ENCODE measurements around the gene ARPC1A.
"Not testable (repeated sequence)": the region's sequence is repeated elsewhere in the genome, so short reads cannot be mapped to it uniquely, and the experiment has no call there.

The ARPC1A gene

DNA sequence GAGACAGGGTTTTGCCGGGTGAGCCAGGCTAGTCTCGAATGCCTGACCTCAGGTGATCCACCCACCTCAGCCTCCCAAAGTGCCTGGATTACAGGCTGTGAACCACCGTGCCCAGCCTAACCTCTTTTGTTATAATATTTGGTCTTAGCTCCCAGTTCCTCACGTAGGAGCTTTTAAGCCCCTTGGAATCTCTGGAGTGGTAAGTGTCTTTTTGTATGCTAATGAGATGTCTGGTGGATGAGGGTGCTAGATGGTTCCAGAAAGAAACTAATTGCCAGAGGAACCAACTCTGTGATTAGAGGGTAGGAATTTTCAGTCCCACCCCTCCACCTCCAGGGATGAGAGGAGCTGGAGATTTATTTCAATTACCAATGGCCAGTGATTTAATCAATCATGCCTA is 5.3 kb upstream of the ARPC1A start:
- no peak for DNase-seq (ENCODE audit: low read depth, low spot score)

DNA sequence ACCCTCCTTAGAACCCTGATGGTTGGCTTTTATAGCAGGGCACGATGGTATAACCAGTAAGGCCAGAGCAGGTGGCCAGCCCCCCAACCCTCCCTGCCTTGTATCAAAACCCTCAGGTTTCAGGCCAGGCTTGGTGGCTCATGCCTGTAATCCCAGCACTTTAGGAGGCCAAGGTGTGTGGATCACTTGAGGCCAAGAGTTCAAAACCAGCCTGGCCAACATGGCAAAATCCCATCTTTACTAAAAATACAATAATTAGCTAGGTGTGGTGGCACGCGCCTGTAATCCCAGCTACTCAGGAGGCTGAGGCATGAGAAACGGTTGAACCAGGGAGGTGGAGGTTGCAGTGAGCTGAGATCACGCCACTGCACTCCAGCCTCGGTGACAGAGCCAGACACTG is 3.0 kb upstream of the ARPC1A start:
- DNase-seq (ENCODE audit: low read depth, low spot score), result not testable (repeated sequence)

DNA sequence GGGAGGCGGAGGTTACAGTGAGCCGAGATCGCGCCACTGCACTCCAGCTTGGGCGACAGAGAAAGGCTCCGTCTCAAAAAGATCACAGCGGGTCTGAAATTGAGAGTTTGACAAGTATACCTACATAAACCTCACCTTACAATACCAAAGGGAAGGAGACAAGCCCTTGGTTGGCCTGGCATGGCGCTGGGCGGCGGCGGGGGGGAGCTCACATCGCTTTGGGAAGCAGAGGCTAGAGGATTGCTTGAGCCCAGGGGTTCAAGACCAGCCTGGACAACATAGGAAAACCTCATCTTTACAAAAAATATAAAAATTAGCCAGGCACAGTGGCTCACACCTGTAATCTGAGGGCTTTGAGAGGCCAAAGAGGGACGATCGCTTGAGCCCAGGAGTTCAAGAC is 1.1 kb upstream of the ARPC1A start:
- no peak for DNase-seq (ENCODE audit: low read depth, low spot score)

DNA sequence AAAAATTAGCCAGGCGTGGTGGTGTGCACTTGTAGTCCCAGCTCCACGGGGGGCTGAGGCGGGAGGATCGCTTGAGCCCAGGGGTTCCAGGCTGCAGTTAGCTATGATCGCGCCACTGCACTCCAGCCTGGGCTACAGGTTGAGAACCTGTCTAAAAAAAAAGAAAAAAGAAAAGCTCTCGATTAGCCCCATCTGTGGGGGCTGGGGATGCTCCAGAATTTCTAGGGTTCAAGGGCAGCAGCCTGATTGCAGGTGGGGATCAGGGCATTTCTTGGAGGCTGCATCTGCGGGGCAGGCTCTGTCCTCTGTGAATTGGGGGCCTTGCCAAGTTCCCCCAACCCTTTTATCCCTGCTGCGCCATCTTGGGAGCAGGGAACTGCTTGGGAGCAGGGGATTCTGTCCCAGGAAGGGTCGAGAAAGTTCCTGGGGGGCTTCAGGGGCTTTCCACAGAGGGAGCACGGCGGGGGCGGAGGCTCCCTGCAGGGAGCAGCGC is 651 bp upstream of the ARPC1A start:
- no peak for DNase-seq (ENCODE audit: low read depth, low spot score)

DNA sequence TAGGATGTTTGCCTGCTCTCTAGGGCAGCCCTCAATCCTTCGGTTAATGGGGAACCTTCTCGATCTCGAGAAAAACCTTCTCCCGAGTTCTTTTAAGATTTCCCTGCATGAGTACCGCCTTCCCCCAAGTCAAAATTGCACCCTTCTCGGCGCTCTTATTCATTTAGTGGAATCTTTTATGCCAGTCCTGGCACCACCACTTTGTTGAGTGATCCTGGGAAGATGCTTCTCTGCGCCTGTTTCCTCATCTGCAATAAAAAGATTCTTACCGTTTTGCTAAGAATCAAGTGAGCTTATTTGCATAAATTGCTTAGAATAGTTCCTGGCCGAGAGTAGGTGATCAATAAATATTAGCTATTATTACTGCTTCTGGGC is 697 bp downstream of the ARPC1A start:
- no peak for DNase-seq (ENCODE audit: low read depth, low spot score)

DNA sequence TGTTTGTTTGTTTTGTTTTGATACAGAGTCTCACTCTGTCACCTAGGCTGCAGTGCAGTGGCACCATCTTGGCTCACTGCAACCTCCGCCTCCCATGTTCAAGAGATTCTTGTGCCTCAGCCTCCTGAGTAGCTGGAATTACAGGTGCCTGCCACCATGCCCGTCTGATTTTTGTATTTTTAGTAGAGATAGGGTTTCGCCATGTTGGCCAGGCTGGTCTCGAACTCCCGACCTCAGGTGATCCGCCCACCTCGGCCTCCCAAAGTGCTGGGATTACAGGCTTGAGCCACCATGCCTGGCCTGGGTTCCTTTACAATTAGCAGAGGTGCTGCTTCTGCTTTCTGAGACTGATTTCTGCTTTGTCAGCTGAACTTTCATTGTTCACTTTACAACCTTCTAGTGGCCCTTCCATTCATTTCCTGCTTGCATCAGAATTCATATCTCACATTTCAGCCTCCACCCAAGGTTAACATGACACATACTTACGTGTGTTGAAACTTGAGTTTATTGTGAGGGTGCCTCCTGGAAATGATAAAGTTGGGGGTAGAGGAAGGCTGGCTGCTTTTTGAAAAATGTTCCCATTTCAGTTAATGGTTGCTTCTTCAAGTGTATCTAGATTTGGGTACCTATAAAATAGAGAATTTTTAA is 4.7 kb downstream of the ARPC1A start:
- peak; percentile 15 for DNase-seq (ENCODE audit: low read depth, low spot score)

DNA sequence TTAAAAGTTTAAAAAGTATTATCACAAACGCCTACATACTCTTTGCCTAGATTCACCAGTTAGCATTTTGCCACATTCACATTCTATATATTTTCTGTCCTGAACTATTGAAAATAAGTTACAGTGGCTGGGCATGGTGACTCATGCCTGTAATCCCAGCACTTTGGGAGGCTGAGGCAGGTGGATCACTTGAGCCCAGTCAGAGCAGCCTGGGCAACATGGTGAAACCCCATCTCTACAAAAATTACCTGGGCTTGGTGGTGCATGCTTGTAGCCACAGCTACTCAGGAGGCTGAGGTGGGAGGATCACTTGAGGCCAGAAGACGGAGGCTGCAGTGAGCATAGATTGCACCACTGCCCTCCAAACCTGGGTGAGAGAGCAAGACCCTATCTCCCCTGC is 5.3 kb downstream of the ARPC1A start:
- DNase-seq (ENCODE audit: low read depth, low spot score), result no peak

DNA sequence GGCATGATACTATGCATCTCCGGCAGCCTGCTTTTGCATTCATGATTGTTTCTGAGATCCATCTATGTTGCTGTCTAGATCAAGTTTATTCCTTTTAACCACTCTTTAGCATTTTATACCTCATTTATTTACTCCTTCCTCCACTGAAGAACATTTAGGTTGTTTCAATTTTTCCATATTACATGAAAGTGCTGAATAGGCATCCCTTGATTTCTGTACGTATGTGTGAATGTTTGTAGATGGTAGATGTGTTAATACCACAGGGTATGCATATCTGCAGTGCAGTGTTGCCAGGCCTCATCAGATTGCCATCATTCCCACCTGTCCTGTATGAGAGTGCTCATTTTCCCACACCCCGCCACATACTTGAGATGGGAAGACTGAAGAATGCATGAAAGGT is 13.9 kb downstream of the ARPC1A start:
- no peak for DNase-seq (ENCODE audit: low read depth, low spot score)

DNA sequence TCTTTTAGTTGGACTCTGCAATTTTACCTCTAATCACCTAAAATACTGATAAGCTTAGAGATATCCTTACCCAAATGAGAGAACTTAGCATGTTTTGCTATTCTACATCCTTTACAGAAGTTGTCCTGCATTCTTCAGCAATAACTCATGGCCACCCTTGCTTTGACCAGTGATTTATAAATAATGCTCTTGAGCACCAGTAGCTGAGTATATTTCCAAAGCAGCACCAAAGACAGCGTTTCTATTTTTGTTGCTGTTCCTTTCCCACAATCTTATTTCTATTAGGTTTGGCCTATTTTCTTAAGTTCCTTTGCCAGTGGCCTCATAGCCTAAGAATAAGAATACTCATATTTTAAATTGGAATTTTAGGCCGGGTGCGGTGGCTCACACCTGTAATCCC is 15.0 kb downstream of the ARPC1A start:
- no peak for DNase-seq (ENCODE audit: low read depth, low spot score)

DNA sequence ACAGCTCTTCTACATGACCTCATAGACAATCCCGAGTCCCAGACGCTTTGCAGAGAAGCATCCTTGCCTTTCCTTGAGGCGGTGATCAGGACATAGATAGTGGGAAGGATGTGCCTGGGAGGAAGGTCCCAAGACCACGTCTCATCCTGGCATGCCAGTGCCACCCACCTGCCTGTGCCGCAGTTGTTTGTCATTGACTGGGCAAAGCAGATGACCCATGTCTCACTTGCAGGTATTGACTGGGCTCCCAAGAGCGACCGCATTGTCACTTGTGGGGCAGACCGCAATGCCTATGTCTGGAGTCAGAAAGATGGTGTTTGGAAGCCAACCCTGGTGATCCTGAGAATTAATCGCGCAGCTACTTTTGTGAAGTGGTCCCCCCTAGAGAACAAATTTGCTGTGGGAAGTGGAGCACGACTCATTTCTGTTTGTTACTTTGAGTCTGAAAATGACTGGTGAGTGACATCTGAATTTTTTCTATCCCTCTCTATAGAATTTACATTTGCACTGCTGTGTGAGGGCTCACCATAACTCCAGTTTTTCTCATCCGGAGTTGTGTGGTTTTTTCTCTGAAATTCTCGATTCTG is 18.5 kb downstream of the ARPC1A start:
- DNase-seq (ENCODE audit: low read depth, low spot score), result no peak

DNA sequence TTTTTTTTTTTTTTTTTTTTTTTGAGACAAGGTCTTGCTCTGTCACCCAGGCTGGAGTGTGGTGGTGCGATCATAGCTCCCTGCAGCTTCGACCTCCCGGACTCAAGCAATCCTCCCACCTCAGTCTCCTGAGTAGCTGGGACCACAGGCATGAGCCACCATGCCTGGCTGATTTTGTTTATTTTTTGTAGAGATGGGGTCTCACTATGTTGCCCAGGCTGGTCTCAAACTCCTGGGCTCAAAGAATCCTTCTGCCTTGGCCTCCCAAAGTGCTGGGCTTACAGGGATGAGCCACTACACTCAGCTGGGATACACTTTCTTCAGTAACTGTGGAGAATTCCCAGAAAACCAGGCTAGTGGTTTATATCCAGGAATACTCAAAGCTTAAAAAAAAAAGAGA is 24.9 kb downstream of the ARPC1A start:
- DNase-seq (ENCODE audit: low read depth, low spot score), result not testable (repeated sequence)

DNA sequence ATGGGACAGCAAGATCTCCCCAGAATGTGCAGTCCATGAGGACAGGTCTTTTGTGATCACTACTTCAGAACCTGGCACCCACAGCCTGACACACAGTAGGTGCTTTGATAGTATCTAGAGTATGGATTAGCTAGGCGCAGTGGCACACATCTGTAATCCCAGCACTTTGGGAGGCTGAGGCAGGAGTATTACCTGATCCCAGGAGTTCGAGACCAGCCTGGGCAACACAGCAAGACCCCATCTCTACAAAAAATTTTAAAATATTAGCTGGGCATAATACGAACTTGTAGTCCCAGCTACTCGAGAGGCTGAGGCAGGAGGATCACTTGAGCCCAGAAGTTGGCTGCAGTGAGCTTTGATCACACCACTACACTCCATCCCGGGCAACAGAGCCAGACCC is 26.5 kb downstream of the ARPC1A start:
- no peak for DNase-seq (ENCODE audit: low read depth, low spot score)

DNA sequence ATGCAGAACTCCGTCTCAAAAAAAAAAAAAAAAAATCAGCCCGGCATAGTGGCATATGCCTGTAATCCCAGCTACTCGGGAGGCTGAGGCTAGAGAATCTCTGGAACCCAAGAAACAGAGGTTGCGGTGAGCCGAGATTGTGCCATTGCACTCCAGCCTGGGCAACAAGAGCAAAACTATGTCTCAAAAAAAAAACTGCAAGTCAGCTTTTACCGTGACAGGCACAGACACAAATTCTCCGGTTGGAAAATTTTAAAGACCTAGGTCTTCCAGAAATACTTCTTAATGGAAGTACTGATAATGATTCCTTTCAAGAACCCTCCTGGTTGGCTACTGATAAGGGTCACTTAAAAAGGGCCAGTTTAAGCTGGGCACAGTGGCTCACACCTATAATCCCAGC is 29.4 kb downstream of the ARPC1A start:
- no peak for DNase-seq (ENCODE audit: low read depth, low spot score)

DNA sequence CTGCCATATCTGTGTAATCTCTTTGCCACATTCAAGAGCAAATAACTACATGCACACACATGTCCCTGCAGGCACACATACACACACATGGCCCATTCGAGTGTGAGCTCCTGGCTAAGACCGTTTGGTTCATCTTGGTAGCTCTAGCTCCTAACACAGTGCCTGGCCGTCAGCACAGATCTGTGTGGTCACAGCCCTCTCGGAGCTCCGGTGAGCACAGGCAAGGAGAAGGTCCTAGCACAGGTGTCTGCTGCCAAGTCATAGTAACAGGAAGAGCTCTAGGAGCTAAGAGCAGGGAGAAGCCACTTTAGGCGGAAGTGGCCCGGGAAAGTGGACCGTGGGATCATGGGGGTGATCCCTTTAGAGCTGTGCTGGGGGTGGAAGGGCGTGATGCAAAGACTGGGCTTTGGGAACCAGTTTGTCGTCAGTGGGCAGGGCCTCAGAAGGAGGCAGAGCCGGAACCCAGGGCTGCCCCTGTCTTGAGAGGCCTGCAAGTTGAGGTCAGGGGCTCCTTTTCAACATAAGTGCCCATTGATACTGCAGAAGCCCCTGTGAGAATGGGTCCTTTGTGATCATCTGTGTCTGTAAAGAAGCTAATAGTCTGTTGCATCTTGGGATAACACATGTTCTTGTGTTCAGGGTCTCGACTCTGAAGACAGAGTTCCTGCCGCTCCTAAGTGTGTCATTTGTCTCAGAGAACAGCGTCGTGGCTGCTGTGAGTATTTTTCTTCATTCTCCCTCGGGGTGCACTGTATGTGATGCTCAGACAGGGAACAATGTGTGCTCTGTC is 32.2 kb downstream of the ARPC1A start:
- DNase-seq (ENCODE audit: low read depth, low spot score), result no peak

DNA sequence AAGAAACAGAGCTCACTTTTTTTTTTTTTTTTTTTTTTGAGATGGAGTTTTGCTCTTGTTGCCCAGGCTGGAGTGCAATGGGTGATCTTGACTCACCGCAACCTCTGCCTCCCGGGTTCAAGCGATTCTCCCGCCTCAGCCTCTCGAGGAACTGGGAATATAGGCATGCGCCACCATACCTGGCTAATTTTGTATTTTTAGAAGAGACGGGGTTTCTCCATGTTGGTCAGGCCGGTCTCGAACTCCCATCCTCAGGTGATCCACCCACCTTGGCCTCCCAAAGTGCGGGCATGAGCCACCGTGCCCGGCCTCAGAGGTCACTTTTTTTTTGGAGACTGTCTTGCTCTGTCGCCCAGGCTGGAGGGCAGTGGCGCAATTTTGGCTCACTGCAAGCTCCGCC is 32.8 kb downstream of the ARPC1A start:
- DNase-seq (ENCODE audit: low read depth, low spot score), result not testable (repeated sequence)

DNA sequence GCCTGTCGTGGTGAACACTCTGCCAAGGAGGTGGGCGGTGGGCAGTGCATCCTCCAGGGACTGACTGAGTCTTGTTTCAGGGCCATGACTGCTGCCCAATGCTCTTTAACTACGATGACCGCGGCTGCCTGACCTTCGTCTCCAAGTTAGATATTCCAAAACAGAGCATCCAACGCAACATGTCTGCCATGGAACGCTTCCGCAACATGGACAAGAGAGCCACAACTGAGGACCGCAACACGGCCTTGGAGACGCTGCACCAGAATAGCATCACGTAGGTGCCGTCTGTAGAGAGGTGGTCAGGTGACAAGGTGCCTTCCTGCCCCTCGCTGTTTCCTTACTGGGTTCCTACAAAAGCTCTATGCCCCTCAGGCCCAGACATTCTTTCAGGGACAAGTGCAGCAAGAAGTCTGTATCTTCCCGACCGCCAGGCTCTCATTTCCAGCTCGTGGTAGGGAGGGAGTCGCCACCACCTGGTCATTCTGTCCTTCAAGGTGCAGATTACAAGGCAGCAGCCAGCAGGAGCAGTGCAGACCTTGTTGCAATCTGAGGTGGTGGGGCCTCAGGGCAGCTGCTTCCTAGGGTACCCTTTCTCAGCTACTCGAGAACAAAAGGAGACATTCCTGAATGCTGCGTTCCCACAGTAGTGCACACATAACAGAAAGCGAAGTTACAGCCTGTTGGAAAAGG is 33.9 kb downstream of the ARPC1A start:
- no peak for DNase-seq (ENCODE audit: low read depth, low spot score)

DNA sequence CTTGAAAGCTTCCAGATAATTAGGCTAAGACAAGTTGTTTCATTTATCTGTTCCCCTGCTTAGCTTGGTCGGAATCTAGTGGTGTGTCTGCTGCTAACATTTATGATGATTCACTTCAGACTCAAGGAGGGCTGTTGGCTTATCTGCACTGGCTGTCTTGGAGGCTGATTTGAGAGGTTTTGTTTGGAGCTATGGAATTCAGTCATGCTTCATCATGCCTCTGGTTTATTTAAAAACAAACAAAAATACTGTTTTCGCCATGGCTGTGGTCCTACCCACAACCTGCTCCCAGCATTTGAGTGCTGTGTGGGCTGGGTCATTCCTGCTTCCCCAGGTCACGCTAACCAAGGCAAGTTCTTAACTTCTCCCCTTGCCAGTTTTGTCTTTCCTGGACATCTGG is 37.1 kb downstream of the ARPC1A start:
- no peak for DNase-seq (ENCODE audit: low read depth, low spot score)

DNA sequence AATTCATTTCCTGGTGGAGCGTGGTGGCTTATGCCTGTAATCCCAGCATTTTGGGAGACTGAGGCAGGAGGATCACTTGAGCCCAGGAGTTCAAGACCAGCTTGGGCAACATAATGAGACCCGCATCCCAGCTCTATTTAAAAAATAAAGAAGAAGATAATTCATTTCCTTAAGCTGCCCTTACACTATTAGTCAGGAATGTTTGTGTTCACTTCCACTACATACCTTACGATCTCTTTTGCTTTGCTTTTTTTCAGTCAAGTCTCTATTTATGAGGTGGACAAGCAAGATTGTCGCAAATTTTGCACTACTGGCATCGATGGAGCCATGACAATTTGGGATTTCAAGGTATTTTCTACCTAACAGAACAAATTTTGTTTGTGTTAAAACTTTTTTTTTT is 37.6 kb downstream of the ARPC1A start:
- DNase-seq (ENCODE audit: low read depth, low spot score), result no peak

DNA sequence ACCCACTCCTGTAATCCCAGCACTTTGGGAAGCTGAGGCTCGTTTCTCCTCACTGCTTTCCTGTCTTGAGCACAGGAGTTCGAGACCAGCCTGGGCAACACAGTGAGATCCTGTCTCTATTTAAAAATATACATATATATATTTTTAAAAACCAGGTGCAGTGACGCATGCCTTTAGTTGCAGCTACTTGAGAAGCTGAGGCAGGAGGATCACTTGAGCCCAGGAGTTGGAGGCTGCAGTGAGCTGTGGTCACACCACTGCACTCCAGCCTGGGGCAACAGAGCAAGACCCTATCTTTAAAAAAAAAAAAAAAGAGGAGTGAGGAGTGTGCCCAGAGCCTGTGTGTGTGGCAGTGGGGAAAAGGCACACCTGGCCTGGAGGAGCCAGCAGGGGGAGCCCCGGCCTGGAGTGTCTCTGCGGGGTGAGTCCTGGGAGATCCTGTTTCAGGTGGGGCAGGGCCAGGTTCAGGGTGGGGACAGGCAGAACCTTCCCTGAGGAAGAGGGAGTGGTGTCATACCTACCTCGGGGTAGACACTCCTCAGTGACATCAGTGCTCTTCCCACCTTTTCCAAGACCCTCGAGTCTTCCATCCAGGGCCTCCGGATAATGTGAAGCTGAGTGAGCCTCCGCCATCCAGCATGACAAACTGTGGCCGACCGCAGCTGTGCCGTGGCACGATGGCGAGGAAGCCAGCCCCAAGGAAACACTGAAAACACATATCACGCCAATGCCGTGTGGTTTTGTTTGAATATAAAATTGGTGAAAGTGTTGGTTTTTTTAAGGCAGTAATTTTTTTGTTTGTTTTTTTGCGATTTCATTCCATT is 39.8 kb downstream of the ARPC1A start:
- DNase-seq (ENCODE audit: low read depth, low spot score), result no peak

DNA sequence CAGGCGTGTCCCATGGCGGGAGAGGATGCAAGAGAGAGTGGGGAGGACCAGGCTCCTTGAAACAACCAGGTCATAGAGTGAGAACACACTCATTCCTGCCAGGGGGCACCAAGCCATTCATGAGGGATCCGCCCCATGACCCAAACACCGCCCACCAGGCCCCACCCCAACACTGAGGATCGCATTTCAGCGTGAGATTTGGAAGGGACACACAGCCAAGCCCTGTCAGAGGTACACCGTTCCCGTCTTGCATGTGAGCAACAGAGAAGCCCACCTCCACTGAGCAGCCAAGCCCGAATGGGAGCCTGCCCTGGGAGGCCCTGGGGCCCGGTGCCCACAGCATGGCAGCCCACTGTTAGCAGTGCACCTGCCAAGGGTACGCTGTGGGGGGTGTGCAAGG is 40.9 kb downstream of the ARPC1A start:
- no peak for DNase-seq (ENCODE audit: low read depth, low spot score)

DNA sequence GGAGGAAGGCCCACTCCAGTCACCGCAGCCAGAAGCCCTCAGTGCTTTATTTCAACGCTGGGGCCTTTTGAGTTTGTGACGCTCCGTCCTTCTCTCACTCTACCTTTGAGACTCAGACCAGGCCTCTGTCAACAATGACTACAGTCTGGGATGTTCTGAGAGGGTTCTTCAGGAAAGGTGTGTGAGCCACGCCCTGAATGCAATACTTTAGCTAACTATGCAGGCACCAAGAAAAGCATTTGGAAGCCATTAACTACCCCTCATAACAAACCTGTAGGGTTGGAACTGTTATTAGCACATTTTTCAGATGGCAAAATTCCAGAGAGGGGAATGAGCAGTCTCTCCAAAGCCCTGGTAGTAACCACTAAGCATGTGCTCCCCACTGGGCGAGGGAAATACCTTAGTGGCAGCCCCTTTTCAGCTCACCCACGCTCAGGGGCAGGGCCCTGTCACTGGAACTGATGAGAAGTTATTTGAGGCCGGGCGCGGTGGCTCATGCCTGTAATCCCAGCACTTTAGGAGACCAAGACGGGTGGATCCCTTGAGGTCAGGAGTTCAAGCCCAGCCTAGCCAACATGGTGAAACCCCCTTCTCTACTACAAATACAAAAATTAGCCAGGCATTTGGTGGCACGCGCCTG is 43.2 kb downstream of the ARPC1A start:
- DNase-seq (ENCODE audit: low read depth, low spot score), result no peak
